ENCODE measurements around the gene PLA2G2E. TPM values are rescaled to one million over a fixed set of nuclear protein-coding genes. Genes with fewer than 3 reads are reported as not detected.

The PLA2G2E gene
- total and polyA plus RNA-seq, 2 experiments from 2014 or later: not detected

DNA sequence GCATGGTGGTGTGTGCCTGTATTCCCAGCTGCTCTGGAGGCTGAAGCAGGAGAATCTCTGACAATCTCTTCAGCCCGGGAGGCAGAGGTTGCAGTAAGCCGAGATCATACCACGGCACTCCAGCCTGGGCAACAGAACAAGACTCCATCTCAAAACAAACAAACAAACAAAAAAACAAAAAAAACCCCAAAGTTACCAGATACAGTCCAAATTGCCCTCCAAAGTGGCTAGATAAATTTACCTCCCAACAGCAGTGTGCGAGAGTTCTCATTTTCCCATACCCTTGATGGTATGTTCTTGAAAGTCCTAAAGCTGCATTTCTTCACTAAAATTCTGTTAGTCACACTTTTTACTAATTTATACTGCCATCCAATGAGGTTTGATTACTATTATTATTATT is 44.2 kb downstream of the PLA2G2E start:
- no peaks in the 10 kb centered on the region for H3K9me3 ChIP-seq (ENCODE audit: low read depth)
- H3K4me1 ChIP-seq (ENCODE audit: insufficient read depth): peaks cover 7% of the 10 kb centered on the region
- no peak for TF ChIP-seq EZH2phosphoT487 (IDR thresholded peaks at IDR 0.05; ENCODE audit: low read depth, severe bottlenecking, unreplicated experiment)
- 96% methylated on average over 4 of the region's 4 CpGs for WGBS (ENCODE audit: low lambda C conversion rate, missing lambda C conversion rate)
- H2AFZ ChIP-seq: no peak overlapping the region
- H3K9me2 ChIP-seq (replicated peaks; ENCODE audit: insufficient read depth): no peaks in the 10 kb centered on the region
- H4K20me1 ChIP-seq (ENCODE audit: insufficient read depth, poor library complexity, severe bottlenecking): peaks cover 10% of the 10 kb centered on the region
- peaks cover 16% of the 10 kb centered on the region for H3K79me2 ChIP-seq
- no peak overlapping the region for H3K4me3 ChIP-seq
- no peak overlapping the region for H3K27ac ChIP-seq
- no peak overlapping the region for H3K4me2 ChIP-seq
- no peaks in the 10 kb centered on the region for H3K36me3 ChIP-seq (replicated peaks; ENCODE audit: insufficient read depth, low read depth)
- H3K27me3 ChIP-seq: no peaks in the 10 kb centered on the region
- no peak for DNase-seq (ENCODE audit: low spot score)

DNA sequence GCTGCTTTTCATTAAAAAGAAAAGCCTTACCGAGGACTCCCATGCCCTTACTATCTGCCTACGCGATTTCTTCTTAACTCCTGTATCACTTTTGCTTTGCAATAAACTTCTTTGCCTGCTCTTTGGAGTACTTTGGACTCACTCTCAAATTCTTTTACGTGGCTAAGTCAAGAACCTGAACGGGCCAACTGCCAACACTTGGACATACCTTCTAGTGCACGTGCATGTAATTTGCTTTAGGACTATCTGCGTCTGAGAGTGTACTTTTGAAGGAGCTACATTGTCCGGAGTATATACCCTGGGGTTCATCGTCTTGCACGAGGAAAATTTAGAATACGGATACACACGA is 44.8 kb downstream of the PLA2G2E start:
- H2AFZ ChIP-seq: no peak overlapping the region
- 79% methylated on average over 12 of the region's 12 CpGs for WGBS (ENCODE audit: low lambda C conversion rate, missing lambda C conversion rate)
- H3K4me3 ChIP-seq: no peak overlapping the region

DNA sequence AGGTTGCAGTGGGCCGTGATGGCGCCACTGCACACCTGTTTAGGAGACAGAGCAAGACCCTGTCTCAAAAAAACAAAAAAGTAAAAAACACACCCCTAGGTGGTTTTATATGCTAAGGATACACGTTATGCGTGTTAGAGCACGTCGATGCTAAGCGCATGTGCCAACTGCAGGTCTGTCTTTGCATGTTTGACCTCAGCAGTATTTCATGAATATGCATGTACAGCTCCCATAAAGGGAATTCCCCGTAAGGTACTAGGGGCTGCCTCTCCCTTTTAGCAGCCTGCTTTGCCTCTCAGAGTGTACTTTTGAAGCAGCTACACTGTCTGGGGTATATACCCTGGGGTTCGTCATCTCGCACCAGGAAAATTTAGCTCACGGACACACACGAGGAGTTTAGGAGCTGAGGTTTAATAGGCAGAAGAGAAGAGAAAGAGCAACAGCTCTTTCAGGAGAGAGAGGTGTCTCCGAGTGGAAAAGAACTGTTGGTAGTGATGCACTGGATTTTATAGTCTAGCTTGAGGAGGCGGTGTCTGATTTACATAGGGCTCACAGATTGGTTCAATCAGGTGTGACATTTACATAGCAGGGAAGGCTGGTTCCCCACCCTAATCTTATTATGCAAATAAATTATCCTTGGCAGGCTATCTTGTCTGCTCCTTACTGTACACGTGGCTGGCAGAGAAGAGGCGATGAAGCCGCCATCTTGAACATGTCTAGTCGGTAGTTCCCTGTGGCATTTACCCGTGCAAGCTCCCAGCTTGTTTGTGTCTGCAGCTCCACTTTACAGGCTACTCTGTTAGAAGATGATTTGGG is 45.4 kb downstream of the PLA2G2E start:
- peak overlapping the region; percentile 45 for H3K4me2 ChIP-seq
- H3K79me2 ChIP-seq: peaks cover 4% of the 10 kb centered on the region
- H3K4me3 ChIP-seq: no peak overlapping the region
- H4K20me1 ChIP-seq (ENCODE audit: insufficient read depth, poor library complexity, severe bottlenecking): peaks cover 4% of the 10 kb centered on the region
- 77% methylated on average over 19 of the region's 19 CpGs for WGBS (ENCODE audit: low lambda C conversion rate, missing lambda C conversion rate)
- no peak overlapping the region for H2AFZ ChIP-seq
- TF ChIP-seq EZH2phosphoT487 (IDR thresholded peaks at IDR 0.05; ENCODE audit: low read depth, severe bottlenecking, unreplicated experiment): no peak
- TF ChIP-seq, protein P1, sequence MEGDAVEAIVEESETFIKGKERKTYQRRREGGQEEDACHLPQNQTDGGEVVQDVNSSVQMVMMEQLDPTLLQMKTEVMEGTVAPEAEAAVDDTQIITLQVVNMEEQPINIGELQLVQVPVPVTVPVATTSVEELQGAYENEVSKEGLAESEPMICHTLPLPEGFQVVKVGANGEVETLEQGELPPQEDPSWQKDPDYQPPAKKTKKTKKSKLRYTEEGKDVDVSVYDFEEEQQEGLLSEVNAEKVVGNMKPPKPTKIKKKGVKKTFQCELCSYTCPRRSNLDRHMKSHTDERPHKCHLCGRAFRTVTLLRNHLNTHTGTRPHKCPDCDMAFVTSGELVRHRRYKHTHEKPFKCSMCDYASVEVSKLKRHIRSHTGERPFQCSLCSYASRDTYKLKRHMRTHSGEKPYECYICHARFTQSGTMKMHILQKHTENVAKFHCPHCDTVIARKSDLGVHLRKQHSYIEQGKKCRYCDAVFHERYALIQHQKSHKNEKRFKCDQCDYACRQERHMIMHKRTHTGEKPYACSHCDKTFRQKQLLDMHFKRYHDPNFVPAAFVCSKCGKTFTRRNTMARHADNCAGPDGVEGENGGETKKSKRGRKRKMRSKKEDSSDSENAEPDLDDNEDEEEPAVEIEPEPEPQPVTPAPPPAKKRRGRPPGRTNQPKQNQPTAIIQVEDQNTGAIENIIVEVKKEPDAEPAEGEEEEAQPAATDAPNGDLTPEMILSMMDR (IDR thresholded peaks at IDR 0.05; ENCODE audit: poor library complexity): no peak
- no peak for TF ChIP-seq EZH2 (IDR thresholded peaks at IDR 0.05; ENCODE audit: borderline replicate concordance)
- no peak for DNase-seq (ENCODE audit: low spot score)
- H3K27me3 ChIP-seq: no peaks in the 10 kb centered on the region
- no peaks in the 10 kb centered on the region for H3K9me2 ChIP-seq (replicated peaks; ENCODE audit: insufficient read depth)
- H3K4me1 ChIP-seq (ENCODE audit: insufficient read depth): no peaks in the 10 kb centered on the region
- peak overlapping the region; percentile 36 for H3K27ac ChIP-seq
- H3K36me3 ChIP-seq (replicated peaks; ENCODE audit: insufficient read depth, low read depth): no peaks in the 10 kb centered on the region
- H3K9me3 ChIP-seq (ENCODE audit: low read depth): no peaks in the 10 kb centered on the region

More for the DNA sequence above, 44.8 kb downstream of the PLA2G2E start:
- TF ChIP-seq, protein P1 (IDR thresholded peaks at IDR 0.05; ENCODE audit: poor library complexity): no peak
- no peak for TF ChIP-seq EZH2phosphoT487 (IDR thresholded peaks at IDR 0.05; ENCODE audit: low read depth, severe bottlenecking, unreplicated experiment)
- TF ChIP-seq EZH2 (IDR thresholded peaks at IDR 0.05; ENCODE audit: borderline replicate concordance): no peak
- Histone ChIP-seq H3K4me1 (ENCODE audit: insufficient read depth) (peaks cover under 1% of the 10 kb centered on the region), H3K79me2 (peaks cover 9% of the 10 kb centered on the region), H3K9me2 (replicated peaks; ENCODE audit: insufficient read depth) (no peaks in the 10 kb centered on the region), H3K36me3 (replicated peaks; ENCODE audit: insufficient read depth, low read depth) (no peaks in the 10 kb centered on the region), H4K20me1 (ENCODE audit: insufficient read depth, poor library complexity, severe bottlenecking) (peaks cover 7% of the 10 kb centered on the region), H3K27ac (peak overlapping the region; percentile 36), H3K9me3 (ENCODE audit: low read depth) (no peaks in the 10 kb centered on the region), H3K27me3 (no peaks in the 10 kb centered on the region), H3K4me2 (peak overlapping the region; percentile 45)
- DNase-seq (ENCODE audit: low spot score): peak; percentile 35

DNA sequence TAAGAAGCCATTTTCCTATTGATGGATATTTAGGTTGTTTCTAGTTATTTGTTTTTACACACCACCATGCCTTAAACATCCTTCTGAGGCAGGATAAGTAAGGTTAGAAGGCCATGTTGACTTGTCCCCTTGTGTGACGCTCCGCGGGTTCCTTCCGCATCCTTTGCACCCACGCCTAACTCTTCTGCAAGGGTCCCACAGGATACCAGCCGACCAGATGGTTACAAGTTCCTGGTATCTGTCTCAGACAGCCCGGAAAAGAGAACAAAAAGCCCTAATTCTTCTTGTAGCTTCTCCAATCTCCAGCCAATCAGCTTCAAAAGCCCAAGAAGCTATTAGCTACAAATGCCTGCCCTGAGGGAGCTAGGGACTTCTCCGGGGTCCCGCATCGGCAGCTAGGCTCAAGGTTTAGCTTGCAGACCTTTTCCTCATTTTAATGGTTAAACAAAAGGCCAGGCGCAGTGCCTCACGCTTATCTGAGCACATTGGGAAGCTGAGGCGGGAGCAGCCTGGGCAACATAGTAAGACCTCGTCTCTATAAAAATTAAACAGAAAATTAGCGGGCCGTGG is 46.2 kb downstream of the PLA2G2E start:
- no peaks in the 10 kb centered on the region for H3K4me1 ChIP-seq (ENCODE audit: insufficient read depth)
- 80% methylated on average over 16 of the region's 16 CpGs for WGBS (ENCODE audit: low lambda C conversion rate, missing lambda C conversion rate)
- H3K4me3 ChIP-seq: no peak overlapping the region
- H3K79me2 ChIP-seq: no peaks in the 10 kb centered on the region
- no peak for DNase-seq (ENCODE audit: low spot score)
- H3K27ac ChIP-seq: no peak overlapping the region
- no peaks in the 10 kb centered on the region for H3K36me3 ChIP-seq (replicated peaks; ENCODE audit: insufficient read depth, low read depth)
- TF ChIP-seq EZH2phosphoT487 (IDR thresholded peaks at IDR 0.05; ENCODE audit: low read depth, severe bottlenecking, unreplicated experiment): no peak
- TF ChIP-seq, protein P1 (IDR thresholded peaks at IDR 0.05; ENCODE audit: poor library complexity): no peak
- TF ChIP-seq EZH2 (IDR thresholded peaks at IDR 0.05; ENCODE audit: borderline replicate concordance): no peak
- no peak overlapping the region for H3K4me2 ChIP-seq
- H3K27me3 ChIP-seq: no peaks in the 10 kb centered on the region
- H2AFZ ChIP-seq: no peak overlapping the region
- H3K9me2 ChIP-seq (replicated peaks; ENCODE audit: insufficient read depth): no peaks in the 10 kb centered on the region
- no peaks in the 10 kb centered on the region for H3K9me3 ChIP-seq (ENCODE audit: low read depth)
- H4K20me1 ChIP-seq (ENCODE audit: insufficient read depth, poor library complexity, severe bottlenecking): no peaks in the 10 kb centered on the region
